ENCODE data around the gene TBL1XR1.

The TBL1XR1 gene

DNA sequence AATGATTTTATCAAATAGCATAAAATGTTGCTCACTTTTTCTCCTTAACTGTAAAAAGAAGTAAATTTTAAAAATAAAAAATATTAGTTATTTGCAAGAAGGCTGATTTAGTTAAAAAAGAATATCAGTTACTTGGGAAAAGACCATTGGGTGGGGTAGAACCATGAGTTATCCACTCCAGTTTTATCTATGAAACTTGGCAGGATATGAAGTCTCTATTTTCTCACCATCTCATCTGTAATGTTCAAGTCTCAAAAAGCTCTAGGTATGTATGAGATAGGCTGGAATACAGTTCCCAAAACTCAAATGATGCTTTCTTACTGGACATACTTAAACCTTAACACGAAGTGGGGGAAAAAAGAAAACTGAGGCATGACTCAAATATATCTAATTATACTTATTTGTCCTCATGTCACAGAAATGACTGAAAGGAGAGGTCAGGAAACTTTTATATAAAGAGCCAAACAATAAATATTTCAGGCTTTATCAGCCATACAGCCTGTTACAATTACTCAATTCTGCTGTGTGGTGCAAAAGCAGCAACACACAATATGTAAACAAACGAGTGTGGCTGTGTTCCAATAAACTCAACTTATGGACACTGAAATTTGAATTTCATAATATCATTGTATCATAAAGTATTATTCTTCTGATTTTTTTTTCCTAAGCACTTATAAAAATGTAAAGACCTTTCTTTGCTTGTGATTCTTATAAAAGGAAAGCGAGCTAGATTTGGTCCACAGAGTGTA is 131.8 kb downstream of the TBL1XR1 start:
- DNase-seq (ENCODE audit: low read depth in 2 of 2), result no peak

DNA sequence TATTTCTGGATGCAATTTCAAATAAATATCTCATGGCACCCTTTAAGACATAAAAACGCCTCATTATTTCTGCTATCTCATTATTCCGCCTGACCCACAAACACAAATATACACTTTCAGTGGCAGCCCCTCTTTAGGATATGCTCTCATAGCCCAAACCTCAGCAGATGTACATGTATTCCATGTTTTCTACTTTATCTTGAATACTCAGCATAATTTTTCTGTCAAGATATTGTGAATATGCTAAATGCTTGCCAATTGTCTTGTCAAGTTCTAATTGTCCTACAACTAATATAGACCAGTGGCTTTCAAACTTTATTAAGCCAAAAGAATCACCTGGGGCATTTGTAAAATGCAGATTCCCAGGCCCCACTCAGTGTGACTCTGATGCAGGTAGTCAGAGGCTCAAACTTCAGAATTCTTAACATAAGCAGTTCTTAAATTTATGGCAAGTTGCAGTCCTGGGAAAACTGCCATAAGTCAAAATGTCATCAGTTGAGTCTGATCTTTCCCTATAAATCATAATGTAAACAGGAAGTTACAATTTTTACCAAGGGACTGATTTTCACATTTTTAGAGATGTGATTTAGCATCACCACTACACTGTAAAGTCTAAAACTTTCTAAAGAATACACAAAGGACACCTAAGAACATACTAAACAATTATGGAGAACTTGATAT is 135.1 kb downstream of the TBL1XR1 start:
- no peak for DNase-seq (ENCODE audit: low read depth in 2 of 2)

DNA sequence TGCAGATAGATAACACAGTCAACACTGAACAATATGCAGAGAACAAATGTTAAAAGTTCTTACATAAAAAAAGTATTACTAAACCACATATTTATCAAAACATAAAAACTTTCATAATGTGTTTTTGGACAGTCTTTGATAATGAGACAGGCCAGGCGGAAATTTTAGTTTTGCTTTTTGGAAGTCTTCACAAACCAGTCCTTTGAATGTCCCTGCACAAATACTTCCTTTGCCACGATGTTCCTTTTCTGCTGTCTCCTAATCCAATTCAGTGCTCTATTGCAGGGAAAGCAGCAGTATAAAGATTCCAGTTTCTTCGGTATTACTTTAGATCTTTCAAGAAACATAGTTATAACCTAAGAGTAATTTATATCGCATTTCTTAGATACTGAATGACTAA is 135.9 kb downstream of the TBL1XR1 start:
- no peak for DNase-seq (ENCODE audit: low read depth in 2 of 2)

DNA sequence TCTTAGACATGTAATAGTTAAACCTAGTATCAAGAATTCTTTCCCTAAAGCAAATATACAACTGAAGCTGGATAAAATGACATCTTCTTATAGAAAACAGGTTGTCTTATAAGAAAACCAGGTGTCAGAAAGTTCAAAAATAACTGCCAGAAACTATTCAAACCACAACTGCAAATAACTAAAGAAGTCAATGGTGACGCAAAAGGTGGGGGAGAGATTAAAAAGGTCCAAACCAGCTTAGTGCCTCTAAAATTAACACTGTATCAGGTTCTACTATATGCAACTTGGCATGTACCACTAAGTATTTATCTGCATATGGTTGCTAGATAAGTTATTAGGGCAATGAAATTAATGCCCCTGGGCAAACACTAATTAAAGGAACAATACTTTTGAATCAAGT is 136.8 kb downstream of the TBL1XR1 start:
- DNase-seq (ENCODE audit: low read depth in 2 of 2), result no peak

DNA sequence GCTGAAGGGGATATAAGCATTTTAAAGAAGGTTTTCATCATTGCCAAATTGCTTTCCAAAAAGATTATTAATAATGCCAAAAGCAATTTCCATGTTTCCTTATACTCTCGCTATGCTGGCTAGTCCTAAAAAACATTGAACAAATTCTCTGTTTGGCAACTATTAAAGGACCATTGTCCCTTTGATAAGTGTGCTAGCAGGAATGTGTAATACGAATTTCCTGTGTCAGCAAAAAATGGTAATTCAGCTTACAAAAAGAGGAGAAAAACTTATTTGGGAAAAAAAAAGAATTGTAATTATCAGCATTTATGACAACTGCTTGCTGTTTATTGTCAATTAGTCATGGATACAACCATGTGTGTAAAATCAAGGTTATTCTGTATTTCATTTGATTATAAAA is 138.6 kb downstream of the TBL1XR1 start:
- DNase-seq (ENCODE audit: low read depth in 2 of 2), result no peak

DNA sequence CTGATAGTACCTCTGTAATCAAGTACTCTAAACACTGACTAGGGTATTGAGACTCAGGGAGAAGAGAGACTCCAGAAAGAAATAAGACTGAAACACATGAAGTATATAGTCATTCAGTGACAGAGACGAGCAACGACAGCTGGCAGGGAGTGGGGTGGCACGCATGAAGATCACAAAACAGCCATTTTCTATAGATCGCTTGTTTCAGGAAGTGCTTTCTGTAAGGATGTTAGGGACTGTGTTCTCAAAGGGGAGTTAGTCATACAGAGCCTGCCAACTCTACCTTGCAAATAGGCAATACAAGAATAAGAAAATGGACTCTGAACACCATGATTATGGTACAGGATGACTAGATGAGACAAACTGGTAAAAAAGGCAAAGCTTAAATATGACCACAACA is 139.5 kb downstream of the TBL1XR1 start:
- peak in 1 of 2 donors; percentile 10 for DNase-seq (ENCODE audit: low read depth in 2 of 2)

DNA sequence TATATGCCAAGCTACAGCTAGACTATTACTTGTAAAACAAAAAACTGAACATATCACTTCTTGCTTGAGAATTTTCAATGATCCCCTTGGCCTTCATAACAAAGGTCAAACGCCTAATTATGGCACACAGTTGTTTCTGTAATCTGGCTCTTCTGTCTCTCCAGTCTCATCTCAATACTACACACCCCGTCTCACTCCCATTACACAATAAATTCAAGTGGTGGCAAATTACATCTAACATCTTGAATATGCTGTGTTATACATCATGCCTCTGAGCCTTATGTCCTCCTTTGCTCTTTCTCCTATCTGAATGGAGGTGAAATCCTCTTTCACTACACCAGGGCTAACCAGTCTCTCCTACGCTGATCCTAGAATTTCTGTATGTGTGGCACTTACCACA is 140.4 kb downstream of the TBL1XR1 start:
- no peak for DNase-seq (ENCODE audit: low read depth in 2 of 2)

DNA sequence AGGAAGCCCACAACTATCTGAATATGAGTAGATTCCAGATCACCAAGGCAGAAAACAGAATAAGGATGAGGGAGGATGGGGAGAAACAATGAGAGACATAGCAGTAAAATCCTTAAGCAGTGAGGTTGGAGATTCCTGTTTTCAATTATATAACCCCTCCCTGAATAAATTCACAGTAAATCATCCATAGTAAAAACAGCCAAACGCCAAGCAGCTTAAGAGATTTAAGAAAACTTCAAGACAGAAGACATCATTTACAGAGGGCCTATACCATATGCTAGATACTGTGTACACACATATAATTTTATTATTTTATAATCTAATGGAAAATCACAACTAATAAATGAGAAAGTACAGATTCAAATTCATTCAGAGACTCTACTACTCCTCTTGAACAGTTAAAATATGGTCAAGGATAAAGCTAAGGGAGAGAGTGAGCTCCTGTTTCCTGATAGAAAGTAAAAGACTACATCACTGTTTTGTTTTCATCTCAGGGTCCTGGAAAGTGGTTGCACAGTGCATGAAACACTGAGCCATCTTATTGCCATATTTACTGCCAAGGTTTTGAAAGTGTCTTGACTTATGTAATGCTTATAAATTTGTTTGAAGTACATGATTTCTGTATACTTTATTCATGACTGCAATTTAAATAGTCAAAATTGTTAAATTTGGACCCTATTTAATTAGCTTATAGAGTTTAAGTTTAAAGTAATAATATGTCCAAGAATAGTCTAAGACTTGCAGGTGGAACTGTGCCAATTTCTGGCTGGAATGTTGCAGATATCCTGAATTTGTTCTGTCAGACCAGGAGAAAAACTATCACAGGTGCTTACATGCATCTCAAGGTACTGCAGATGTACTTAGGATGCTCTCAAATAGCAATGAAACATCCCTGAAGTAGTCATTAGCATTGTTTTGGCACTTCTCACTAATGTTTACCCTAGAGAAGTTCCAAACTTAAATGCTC is 141.4 kb downstream of the TBL1XR1 start:
- DNase-seq (ENCODE audit: low read depth in 2 of 2), result no peak

DNA sequence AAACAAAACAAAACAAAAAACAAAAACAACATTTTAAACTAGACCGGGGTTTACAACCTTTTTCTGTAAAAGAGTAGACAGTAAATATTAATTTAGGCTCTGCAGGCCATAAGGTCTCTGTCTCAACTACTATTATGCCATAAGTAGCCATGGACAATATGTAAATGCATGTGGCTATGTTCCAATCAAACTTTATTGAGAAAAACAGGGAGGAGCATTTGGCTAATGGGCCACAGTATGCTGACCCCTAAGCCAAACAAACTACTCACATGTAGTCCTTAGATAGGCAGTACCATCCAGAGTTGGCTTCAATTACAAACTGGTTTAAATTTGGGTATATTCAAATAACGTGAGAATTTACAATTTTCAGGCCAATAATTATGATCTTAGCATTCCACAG is 144.2 kb downstream of the TBL1XR1 start:
- no peak for DNase-seq (ENCODE audit: low read depth in 2 of 2)

DNA sequence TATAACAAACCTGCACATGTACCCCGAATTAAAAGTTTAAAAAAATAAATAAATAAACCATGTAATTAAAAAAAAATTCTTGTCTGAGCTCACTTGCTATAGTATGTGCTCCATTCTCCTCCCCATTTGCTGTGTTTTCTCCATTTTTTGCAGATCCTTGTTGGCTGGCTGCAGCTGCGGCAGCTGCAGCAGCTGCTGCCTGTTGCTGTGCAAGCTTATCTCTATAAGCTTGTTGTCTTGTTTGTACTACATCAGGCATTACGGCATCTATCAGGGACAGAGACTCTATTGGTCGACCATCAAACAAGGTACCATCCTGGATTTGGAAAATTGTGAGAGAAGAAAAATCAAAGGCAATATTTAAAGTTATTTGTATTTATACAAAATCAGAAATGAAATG is 145.9 kb downstream of the TBL1XR1 start:
- DNase-seq (ENCODE audit: low read depth in 2 of 2), result no peak

DNA sequence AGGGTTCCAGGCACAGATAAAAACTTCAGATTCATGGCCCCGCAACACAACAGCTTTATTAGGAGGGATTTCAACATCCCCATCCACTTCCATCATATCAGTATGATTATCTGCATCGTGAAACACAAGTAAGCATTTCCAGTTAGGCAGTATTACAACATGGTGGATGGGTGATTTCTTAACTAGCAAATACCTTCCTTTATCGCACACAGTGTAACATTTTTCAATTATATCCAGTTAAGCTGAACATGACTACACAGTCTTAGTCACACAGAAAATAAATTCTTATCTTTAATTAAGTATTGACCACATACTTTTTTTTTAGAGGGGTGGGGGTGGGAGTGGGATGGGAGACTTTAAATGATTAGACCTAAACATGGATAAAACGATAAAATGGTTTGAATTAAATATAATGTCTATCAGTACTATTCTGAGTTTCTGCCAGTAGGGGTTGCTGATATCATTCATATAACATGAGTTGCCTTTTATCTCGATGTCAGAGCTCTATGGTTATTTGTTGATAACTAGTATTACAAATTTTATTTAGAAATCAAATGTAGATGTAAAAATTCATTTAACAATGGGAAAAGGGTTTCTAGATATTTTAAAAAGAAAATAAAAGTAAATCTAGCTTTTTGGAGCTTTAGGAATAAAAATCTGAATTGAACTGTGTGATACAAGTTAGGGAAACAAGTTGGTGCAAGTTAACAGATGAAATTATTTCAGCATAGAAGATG is 146.6 kb downstream of the TBL1XR1 start:
- DNase-seq (ENCODE audit: low read depth in 2 of 2), result no peak

DNA sequence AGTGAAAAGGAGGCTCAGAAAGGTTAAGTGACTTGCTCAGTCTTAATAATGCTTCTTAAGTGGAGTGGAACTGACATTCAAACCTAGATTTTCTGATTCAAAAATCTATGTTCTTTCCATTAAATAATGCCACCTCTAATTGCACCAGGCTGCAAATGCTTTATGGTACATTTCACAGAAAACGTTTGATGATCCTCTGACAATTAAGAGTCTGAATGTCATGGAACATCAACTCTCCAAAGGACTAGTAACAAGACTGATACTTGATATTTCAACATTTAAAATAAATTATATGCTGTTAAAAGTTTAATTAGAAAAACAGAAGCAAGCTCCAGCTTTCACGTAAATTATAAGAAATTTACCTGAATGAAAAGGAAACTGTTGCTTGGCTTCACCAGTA is 151.5 kb downstream of the TBL1XR1 start:
- DNase-seq (ENCODE audit: low read depth in 2 of 2), result no peak

DNA sequence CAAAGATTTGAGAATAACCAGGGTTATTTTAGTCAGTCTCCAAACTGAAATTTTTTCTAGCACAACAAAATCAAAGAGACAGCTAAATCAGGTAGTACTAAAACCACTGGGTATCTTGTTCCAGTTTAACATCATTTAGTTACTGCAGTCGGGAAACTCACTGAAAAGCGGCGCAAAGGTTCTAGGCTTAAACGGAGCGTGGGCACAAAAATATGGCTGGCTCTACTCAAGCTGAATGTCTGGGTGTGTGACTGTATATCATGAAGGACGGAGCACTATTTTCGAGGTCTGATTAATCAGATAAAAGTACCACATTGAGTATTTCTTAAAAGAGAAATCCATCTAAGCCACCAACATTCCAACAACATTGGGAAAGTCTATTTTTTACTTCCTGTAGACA is 152.1 kb downstream of the TBL1XR1 start:
- no peak for DNase-seq (ENCODE audit: low read depth in 2 of 2)

DNA sequence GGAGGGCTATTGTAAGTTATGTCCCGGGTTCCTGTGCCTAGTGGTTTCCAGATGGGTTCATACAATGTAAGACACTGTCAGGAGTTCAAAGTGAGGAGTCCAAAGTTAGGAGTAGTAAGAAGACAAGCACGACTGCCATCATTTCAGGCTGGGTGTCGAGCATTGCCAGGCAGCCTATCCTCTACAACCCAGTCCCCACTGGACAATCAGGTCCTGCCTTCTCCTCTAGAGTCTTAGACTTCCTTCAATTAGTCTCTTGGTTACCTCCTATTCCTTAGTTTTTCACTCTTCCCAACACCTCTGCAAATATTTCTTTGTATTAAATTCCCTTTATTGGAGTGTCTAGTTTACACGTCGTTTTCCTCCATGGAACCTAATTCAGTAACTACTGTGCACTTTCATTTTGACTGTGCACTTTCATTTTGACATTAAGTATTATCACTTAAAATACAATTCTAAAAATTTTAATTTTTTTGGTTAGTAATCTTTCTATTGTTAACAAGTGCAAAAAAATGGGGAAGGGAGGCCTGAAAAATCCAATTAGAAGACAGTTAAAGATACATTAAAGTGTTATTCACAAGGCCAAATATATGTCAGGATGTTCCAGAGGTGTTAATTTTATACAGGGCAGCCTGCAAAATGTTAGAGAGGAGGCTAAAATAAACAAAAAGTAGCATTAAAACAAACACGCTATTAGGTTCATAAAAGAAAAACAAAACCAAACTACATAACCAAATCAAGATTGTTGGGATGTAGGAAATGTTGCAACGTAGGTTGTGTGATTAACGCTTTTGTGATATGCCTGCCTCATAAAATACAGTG is 155.3 kb downstream of the TBL1XR1 start:
- no peak for DNase-seq (ENCODE audit: low read depth in 2 of 2)

DNA sequence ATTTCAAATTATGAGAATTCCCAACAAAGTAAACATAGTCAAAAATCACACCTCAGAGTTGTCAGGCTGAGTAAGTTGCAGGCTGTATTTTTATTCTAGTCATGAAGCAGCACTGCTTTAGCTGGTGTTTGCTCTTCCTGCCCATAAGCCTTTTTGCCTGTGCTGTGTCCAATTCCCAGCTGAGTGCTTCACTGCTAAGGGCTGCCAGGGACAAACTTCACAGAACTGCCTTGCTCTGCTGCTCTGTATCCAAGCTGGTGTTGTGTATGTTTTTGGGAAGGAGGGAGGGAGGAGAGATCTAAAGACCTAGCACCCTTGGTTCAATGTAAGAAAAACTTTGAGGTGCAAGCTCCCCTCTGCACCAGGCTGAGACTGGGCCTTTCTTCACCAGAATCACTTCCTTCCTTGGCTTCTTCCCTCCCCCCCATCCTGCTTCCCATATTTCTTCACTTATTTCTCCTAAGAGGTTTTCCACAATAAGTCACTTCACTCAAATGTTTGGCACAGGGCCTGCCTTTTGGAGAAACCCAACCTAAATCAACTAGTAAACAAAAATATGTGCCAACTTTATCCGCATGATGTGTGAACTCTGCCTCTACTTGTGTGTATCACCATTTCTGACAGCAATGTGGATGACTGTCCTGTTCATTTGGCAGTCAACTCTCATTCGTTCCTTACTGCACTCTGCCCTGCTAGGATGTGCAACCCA is 156.1 kb downstream of the TBL1XR1 start:
- no peak for DNase-seq (ENCODE audit: low read depth in 2 of 2)

DNA sequence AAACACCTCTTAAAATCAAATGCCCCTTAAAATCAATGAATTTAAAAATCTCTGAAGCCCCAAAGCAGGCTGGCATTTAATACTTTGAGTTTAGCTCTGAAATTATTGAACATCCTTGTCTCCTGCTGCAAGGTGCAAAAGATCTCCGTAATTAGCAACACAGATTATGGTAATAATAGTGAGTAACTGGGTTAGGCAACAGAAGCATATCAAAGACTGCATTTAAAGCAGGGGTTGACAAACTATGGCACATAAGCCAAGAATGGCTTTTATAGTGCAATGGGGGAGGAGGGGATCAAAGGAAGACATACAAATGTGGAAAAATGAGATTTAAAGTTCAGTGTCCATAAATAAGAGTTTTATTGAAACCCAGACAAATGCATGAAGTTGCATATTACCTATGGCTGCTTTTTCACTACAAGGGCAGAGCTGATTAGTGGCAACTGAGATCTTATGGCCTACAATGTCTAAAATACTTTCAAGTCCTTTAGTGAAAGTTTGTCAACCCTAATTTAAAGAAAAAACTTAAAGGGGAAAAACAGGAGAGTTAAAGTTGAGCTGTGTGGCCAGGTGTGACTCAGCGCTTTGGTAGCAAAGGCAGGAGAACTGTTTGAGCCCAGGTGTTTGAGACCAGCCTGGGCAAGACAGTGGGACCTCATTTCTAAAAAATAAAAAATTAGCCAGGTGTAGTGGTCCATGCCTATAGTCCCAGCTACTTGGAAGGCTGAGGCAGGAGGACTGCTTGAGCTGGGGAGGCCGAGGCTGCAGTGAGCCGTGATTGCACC is 157.6 kb downstream of the TBL1XR1 start:
- DNase-seq (ENCODE audit: low read depth in 2 of 2), result no peak

DNA sequence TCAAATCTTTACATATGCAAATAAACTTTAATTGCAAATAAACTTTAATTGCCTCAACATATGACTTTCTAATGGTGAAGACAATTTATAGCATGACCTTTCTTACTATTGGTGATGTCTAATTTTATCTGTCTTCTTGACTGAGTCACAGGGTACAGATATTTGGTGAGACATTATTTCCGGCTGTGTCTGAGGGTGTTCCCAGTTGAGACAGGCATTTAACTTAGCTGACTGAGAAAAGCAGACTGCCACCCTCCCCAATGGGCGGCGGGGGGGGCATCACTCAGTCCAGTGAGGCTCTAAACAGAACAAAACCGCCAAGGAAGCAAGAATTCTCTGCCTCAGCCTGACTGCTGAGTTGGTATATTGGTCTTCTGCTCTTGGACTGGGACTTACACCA is 160.0 kb downstream of the TBL1XR1 start:
- no peak for DNase-seq (ENCODE audit: low read depth in 2 of 2)

DNA sequence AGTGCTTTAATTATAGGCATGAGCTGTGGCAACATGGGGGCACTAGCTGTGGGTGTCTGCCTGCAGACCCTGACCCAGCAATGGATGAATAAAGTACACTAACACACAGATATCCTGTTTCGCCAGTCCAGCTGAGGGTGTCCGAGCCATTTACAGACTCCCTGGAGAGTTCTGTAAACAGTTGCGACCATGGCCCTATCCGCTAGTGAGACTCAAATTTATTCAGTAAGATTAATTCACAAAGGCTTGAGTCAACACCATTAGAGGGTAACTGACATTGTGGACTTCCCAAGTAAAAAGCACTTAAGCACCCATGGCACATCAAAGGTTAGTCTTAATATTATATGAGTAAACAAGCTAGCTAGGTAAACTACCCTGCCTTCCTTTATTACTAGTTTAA is 161.6 kb downstream of the TBL1XR1 start:
- no peak for DNase-seq (ENCODE audit: low read depth in 2 of 2)

DNA sequence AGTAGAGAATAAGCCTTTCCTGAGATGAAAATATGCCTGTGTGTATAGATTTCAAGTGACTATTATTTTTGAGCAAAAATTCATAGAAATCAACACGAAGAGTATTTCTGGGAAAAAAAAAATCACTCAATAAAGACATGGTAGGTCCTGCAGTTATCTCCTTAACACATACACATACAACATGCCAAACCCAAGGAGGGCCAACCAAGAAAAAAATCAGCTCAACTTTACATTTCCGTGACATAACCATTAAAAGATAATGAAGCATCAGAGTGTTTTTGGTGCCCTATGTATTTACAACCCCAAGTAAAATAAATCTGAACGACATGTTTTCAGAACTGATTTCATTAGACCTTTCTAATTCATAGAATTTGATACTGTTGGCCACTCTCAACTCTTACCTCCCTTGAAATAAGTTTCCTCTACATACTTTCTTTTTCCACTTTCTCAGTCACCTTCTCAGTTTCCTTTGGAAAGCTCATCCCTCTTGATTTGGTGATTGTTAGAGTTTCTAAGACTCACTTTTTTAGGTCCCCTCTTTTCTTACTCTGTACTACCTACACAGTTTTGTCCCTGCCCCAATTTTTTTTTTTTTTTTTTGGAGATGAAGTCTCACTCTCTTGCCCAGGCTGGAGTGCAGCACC is 162.3 kb downstream of the TBL1XR1 start:
- DNase-seq (ENCODE audit: low read depth in 2 of 2), result no peak
